22Rv1 (cell line): Measurements from ENCODE around the gene ISOC1.

Experiments used
- H3K27ac ChIP-seq: fragments of 450-650 bp; 2 replicates; pipeline ENCODE4 v1.5.1; 2017
- CTCF ChIP-seq: fragments of 450-650 bp; IDR thresholded peaks from 2 replicates; pipeline ENCODE4 v1.5.1; 2017; ENCODE audit warnings: mild to moderate bottlenecking
- ZFX ChIP-seq: fragments of 450-650 bp; IDR thresholded peaks from 2 replicates; pipeline ENCODE4 v1.6.1; 2017; ENCODE audit warnings: antibody characterized with exemption, borderline replicate concordance

The ISOC1 gene

GRCh38 chr5:129096382-129096991 is 1.9 kb downstream of the ISOC1 start:
- H3K27ac ChIP-seq = no peak overlapping the region
- TF ChIP-seq ZFX (no peak), CTCF (no peak)

GRCh38 chr5:129097498-129098296 is 3.1 kb downstream of the ISOC1 start:
- TF ChIP-seq ZFX = no peak
- TF ChIP-seq CTCF = no peak
- H3K27ac ChIP-seq = no peak overlapping the region

- TF ChIP-seq CTCF = no peak
- no peak for TF ChIP-seq ZFX
- H3K27ac ChIP-seq = no peak overlapping the region
These were observed 4.1 kb downstream of the ISOC1 start for GRCh38 chr5:129098488-129099183.

- no peak overlapping the region for H3K27ac ChIP-seq
- no peak for TF ChIP-seq ZFX
- TF ChIP-seq CTCF = no peak
These were observed 4.6 kb downstream of the ISOC1 start for GRCh38 chr5:129099184-129099569.

- TF ChIP-seq ZFX = no peak
- no peak for TF ChIP-seq CTCF
- H3K27ac ChIP-seq = no peak overlapping the region
These were observed 7.2 kb downstream of the ISOC1 start for GRCh38 chr5:129101794-129102193.

- H3K27ac ChIP-seq = no peak overlapping the region
- TF ChIP-seq ZFX (no peak), CTCF (no peak)
These were observed 8.8 kb downstream of the ISOC1 start for GRCh38 chr5:129103397-129103796.

- TF ChIP-seq CTCF (no peak), ZFX (no peak)
- no peak overlapping the region for H3K27ac ChIP-seq
These were observed 10.4 kb downstream of the ISOC1 start for GRCh38 chr5:129104915-129105455.
